Loucy (cell line): Measurements from ENCODE around the gene VSIG10L2.

ENCODE experiments used
- CTCF ChIP-seq: fragments of 200-600 bp; sonication (generic); conservative IDR thresholded peaks from 2 replicates; pipeline ENCODE4 v1.5.1; 2014; ENCODE audit warnings: mild to moderate bottlenecking, antibody characterized with exemption, low read length
- EZH2phosphoT487 ChIP-seq: fragments of 200-600 bp; IDR thresholded peaks from 2 replicates; pipeline ENCODE4 v1.6.1; 2018; ENCODE audit warnings: antibody characterized with exemption, mild to moderate bottlenecking, moderate library complexity, borderline replicate concordance

DNA sequence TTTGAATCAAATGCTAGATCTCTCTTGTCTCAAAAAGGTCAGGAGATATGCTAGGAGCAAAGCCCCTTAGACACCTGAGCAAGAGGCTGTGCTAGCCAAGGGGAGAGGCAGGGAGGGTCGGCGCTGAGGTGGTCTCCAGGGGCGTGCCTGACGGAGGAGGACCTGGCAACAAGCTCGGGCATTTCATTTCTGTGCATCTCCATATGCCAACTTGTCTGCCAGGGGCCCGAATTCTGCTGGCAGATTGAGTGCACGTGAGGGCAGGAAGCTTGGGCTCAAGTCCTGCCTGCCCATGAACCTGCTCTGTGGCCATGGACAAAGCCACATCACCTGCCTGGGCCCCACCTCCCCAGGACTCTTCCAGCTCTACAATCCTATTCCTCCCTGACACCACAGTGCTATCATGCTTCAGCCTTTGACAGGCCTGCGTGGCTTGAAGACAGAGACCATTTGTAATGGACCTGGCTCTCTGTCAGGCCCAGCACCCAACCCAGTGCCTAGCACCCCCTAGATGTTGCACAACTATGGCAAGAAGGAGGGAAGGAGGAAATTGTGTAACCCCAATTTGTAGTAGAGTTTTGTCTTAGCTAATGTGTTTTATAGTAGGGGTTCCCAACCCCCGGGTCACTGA, 16.3 kb upstream of the VSIG10L2 start:
- no peak for TF ChIP-seq CTCF
- no peak for TF ChIP-seq EZH2phosphoT487
